ENCODE results near the gene IL1F10.
"Not testable (repeated sequence)": the region's sequence is repeated elsewhere in the genome, so short reads cannot be mapped to it uniquely, and the experiment has no call there.

The IL1F10 gene

DNA sequence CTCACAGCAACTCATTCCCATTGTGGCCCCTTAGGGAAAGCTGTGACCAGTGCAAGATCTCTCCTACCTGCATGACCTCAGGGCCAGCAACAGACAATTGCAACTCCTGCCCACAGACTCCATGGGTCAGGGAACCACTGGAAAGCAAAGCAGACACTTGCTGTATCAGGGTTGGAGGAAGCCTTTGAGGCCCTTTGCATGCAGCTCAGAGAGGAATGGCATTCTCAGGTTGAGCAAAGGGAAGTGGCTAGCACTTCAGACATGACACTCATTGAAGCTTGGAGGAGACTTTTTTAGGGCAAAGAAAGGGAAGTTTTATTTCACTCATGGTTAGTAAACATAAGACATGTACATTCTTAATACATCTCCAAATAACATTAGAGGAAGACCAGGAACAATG is 22.1 kb downstream of the IL1F10 start:
- TF ChIP-seq, protein P1, sequence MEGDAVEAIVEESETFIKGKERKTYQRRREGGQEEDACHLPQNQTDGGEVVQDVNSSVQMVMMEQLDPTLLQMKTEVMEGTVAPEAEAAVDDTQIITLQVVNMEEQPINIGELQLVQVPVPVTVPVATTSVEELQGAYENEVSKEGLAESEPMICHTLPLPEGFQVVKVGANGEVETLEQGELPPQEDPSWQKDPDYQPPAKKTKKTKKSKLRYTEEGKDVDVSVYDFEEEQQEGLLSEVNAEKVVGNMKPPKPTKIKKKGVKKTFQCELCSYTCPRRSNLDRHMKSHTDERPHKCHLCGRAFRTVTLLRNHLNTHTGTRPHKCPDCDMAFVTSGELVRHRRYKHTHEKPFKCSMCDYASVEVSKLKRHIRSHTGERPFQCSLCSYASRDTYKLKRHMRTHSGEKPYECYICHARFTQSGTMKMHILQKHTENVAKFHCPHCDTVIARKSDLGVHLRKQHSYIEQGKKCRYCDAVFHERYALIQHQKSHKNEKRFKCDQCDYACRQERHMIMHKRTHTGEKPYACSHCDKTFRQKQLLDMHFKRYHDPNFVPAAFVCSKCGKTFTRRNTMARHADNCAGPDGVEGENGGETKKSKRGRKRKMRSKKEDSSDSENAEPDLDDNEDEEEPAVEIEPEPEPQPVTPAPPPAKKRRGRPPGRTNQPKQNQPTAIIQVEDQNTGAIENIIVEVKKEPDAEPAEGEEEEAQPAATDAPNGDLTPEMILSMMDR (IDR thresholded peaks at IDR 0.05; ENCODE audit: low read depth, low read length): no peak
- no peak overlapping the region for H3K4me3 ChIP-seq (ENCODE audit: low read depth, low read length)

DNA sequence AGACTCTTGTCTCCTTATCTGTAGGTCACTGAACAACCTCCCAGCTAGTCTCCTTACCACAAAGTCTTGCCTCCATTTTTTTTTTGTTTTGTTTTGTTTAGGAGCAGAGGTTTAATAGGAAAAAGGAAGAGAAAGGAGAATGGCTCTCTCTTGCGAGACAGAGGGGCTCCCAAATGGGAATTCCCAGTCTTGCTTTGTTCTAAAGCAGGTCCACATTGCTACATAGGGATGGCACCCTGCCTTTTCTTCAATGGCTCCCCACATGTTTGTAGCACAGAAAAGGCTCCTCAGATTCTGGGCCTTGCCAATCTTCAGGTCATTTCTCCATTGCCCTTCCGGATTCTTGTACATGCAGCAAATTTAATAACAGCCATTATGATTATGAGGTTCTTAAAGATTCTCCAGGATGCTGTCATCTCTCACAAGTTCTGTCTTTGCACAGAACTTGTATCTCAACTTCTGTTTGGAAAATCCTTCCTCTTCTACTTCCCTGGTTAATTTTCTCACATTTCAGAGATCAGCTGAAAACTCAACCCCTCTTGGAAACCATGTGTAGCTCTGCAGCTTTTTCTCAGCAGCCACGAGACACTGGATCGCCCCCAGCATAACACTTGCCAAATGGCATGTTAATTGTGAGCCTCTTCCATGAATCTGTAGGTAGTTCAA is 23.6 kb downstream of the IL1F10 start:
- no peak overlapping the region for H3K4me3 ChIP-seq (ENCODE audit: low read depth, low read length)
- TF ChIP-seq, protein P1 (IDR thresholded peaks at IDR 0.05; ENCODE audit: low read depth, low read length): no peak

DNA sequence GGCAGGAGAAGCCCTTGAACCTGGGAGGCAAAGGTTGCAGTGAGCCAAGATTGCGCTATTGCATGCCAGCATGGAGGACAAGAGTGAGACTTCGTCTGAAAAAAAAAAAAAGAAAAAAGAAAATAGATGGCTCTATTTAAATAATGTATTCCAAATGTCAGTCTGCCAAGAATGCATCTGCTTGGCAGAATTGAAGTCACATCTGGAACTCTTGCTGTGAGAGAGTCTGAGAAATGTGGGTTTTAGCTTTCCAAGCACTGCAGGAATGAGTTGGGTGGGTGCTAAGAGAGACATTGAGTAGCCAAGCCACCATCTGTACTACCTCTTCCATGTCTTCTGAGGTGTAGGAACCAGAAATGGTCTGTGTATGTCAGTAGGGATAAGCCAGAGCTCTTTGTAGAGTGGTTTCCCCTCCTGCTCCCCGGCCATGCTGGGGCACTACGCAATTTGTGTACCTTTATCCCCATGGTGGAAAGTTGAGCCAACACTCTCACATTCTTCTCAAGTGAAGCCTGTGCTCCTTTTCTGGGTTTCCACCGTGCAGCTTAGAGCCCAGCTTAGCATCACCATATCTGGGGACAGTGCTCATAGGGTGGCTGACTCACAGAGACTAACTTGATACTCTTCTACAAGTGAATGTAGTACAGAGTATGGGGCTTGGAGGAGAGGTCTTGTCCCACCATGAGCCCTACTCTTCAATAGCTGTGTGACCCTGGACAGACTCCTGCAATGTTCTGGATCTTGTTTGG is 25.3 kb downstream of the IL1F10 start:
- H3K4me3 ChIP-seq (ENCODE audit: low read depth, low read length): no peak overlapping the region
- TF ChIP-seq, protein P1 (IDR thresholded peaks at IDR 0.05; ENCODE audit: low read depth, low read length): no peak

DNA sequence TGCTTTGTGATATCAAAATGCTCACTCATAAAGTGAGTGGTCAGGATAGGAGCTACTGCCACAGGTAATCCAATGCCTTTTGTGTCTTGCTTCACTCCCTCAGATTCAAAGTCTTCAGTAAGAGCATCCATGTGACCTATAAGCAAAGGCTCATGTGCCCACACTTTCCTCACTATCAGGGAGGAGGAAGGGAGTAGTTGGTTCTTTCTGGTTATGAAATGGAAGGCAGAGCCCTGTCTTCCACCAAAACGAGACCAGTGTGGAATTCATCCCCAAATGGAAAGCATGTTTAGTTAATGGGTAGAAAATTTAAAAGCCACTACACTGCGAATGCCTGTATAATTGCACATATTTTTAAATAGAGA is 25.8 kb downstream of the IL1F10 start:
- TF ChIP-seq, protein P1 (IDR thresholded peaks at IDR 0.05; ENCODE audit: low read depth, low read length): no peak
- H3K4me3 ChIP-seq (ENCODE audit: low read depth, low read length): no peak overlapping the region

DNA sequence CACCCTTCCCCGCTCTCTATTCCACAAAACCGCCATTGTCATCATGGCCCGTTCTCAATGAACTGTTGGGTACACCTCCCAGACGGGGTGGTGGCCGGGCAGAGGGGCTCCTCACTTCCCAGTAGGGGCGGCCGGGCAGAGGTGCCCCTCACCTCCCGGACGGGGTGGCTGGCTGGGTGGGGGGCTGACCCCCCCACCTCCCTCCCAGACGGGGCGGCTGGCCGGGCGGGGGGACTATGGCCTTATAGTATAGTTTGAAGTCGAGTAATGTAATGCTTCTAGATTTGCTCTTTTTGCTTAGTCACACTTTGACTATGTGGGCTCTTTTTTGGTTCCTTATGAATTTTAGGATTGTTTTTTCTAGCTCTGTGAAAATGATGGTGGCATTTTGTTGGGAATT is 28.5 kb downstream of the IL1F10 start:
- not testable (repeated sequence) for H3K4me3 ChIP-seq (ENCODE audit: low read depth, low read length)

DNA sequence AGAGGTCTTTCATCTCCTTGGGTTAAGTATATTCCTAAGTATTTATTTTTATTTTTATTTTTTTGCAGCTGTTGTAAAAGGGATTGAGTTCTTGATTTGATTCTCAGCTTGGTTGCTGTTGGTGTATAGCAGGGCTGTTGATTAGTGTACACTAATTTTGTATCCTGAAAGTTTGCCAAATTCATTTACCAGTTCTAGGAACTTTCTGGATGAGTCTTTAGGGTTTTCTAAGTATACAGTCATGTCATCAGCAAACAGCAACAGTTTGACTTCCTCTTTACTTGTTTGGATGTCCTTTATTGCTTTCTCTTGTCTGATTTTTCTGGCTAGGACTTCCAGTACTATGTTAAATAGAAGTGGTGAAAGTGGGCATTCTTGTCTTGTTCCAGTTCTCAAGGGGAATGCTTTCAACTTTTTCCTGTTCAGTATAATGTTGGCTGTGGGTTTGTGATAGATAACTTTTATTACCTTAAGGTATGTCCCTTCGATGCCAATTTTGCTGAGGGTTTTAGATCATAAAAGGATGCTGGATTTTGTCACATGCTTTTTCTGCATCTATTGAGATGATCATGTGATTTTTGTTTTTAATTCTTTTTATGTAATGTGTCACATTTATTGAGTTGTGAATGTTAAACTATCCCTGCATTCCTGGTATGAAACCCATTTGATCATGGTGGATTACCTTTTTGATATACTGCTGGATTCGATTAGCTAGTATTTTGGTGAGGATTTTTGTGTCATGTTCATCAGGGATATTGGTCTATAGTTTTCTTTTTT is 29.3 kb downstream of the IL1F10 start:
- H3K4me3 ChIP-seq (ENCODE audit: low read depth, low read length): not testable (repeated sequence)

DNA sequence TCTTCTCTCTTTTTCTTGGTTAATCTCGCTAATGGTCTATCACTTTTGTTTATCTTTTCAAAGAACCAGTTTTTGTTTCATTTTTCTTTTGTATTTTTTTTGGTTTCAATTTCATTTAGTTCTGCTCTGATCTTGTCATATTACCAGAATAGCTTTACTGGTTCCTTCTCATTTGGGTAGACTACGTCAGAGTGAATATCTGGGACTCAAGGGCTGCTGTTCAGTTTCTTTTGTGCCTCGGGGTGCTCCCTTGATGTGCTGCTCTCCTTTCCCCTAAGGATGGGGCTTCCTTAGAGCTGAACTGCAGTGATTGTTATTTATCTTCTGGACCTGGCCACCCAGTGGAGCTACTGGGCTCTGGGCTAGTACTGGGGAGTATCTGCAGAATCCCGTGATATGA is 30.3 kb downstream of the IL1F10 start:
- H3K4me3 ChIP-seq (ENCODE audit: low read depth, low read length): no peak overlapping the region
- TF ChIP-seq, protein P1 (IDR thresholded peaks at IDR 0.05; ENCODE audit: low read depth, low read length): no peak

DNA sequence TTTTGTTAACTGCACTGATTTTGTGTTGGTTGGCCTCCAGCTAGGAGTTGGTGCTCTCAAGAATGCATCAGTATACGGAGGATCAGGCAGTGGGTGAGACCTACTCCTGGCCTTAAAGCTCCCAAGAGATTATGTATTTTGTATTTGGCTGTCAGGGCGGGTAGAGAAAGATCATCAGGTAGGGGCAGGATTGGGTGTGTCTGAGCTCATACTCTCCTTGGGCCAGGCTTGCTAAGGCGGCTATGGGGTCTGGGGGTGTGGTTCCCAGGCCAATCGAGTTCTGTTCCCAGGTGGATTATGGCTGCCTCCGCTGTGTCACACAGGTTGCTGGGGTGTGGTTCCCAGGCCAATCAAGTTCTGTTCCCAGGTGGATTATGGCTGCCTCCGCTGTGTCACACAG is 30.8 kb downstream of the IL1F10 start:
- TF ChIP-seq, protein P1 (IDR thresholded peaks at IDR 0.05; ENCODE audit: low read depth, low read length): no peak
- no peak overlapping the region for H3K4me3 ChIP-seq (ENCODE audit: low read depth, low read length)

Measured in WI38 (cell line).